IMR-90 (cell line): ENCODE results near the gene ITLN1. TPM values are rescaled to one million over a fixed set of nuclear protein-coding genes. Genes with fewer than 3 reads are reported as not detected.

Experiments used
- ATAC-seq: fragments of 200-7000 bp; cut with Tn5 transposase; 2 replicates; pipeline ENCODE4 v1.9.1; 2020; ENCODE audit warnings: low read depth, mild to moderate bottlenecking, moderate library complexity
- BruUV-seq: library from RNA; stranded (reverse); fragments of 400-500 nt; replicated peaks from 2 replicates; lab custom pipeline; 2021; lab: Mats Ljungman, UMichigan
- CTCF ChIA-PET: fragments of 300-600 bp; formaldehyde crosslinking; extraction: SDS; loops from one replicate; lab custom pipeline; 2021; ENCODE audit warnings: antibody characterized with exemption; lab: Yijun Ruan, JAX
- POLR2A ChIA-PET: fragments of 300-600 bp; sonication (Branson Sonifier 250); formaldehyde crosslinking; loops from one replicate; lab custom pipeline; 2022; ENCODE audit warnings: antibody characterized with exemption; ENCODE audit not compliant: unreplicated experiment; lab: Charles Lee
- DNase-seq: peaks from one replicate; pipeline ENCODE4 v3.0.0; 2013
- H2AFZ ChIP-seq: replicated peaks from 2 replicates; pipeline ENCODE3; 2013; ENCODE audit warnings: low read length, mild to moderate bottlenecking; ENCODE audit not compliant: poor library complexity
- H2AK5ac ChIP-seq: 2 replicates; pipeline ENCODE4 v1.6.1; 2013; ENCODE audit warnings: low read depth, low read length, inconsistent platforms
- H2AK9ac ChIP-seq: replicated peaks from 2 replicates; pipeline ENCODE3; 2013; ENCODE audit warnings: mild to moderate bottlenecking, low read depth, low read length, moderate library complexity; ENCODE audit not compliant: poor library complexity
- H2BK120ac ChIP-seq: 2 replicates; pipeline ENCODE4 v1.6.1; 2013; ENCODE audit warnings: low read depth, low read length, inconsistent platforms
- H2BK15ac ChIP-seq: 3 replicates; pipeline ENCODE4 v1.6.1; 2013; ENCODE audit warnings: low read depth, low read length, inconsistent platforms
- H2BK20ac ChIP-seq: 2 replicates; pipeline ENCODE4 v1.6.1; 2013; ENCODE audit warnings: low read depth, mild to moderate bottlenecking, inconsistent platforms, low read length, moderate library complexity
- H2BK5ac ChIP-seq: 2 replicates; pipeline ENCODE4 v1.6.1; 2013; ENCODE audit warnings: mild to moderate bottlenecking, low read depth, low read length, inconsistent platforms; ENCODE audit not compliant: poor library complexity, severe bottlenecking
- H3K14ac ChIP-seq: replicated peaks from 2 replicates; pipeline ENCODE4 v1.6.1; 2013; ENCODE audit warnings: low read depth, low read length, inconsistent platforms
- H3K18ac ChIP-seq: 2 replicates; pipeline ENCODE4 v1.6.1; 2013; ENCODE audit warnings: low read depth, low read length, control low read depth
- H3K23ac ChIP-seq: 2 replicates; pipeline ENCODE4 v1.6.1; 2013; ENCODE audit warnings: low read depth, low read length, inconsistent platforms
- H3K27ac ChIP-seq: 2 replicates; pipeline ENCODE4 v1.5.1; 2013; ENCODE audit warnings: mild to moderate bottlenecking, control low read depth, low read length; ENCODE audit not compliant: insufficient read depth
- H3K27me3 ChIP-seq: 2 replicates; pipeline ENCODE4 v1.6.1; 2013; ENCODE audit warnings: low read length; ENCODE audit not compliant: control insufficient read depth, insufficient read depth
- H3K36me3 ChIP-seq: 2 replicates; pipeline ENCODE4 v1.6.1; 2013; ENCODE audit warnings: low read length, mixed read lengths; ENCODE audit not compliant: control insufficient read depth, insufficient read depth
- H3K4ac ChIP-seq: 2 replicates; pipeline ENCODE4 v1.6.1; 2013; ENCODE audit warnings: low read depth, low read length, inconsistent platforms
- H3K4me1 ChIP-seq: 2 replicates; pipeline ENCODE4 v1.6.1; 2013; ENCODE audit warnings: low read length, mixed read lengths; ENCODE audit not compliant: control insufficient read depth, insufficient read depth
- H3K4me2 ChIP-seq: 2 replicates; pipeline ENCODE4 v1.6.1; 2013; ENCODE audit warnings: low read depth, mild to moderate bottlenecking, control low read depth, low read length, moderate library complexity
- H3K4me3 ChIP-seq: 2 replicates; pipeline ENCODE4 v1.5.1; 2013; ENCODE audit warnings: low read depth, mild to moderate bottlenecking, control low read depth, low read length, moderate library complexity; ENCODE audit not compliant: insufficient read depth
- H3K56ac ChIP-seq: 2 replicates; pipeline ENCODE4 v1.6.1; 2013; ENCODE audit warnings: low read length, inconsistent platforms; ENCODE audit not compliant: insufficient read depth; ENCODE audit errors: extremely low read depth
- H3K79me1 ChIP-seq, 2 experiments: 2 replicates each; pipeline ENCODE4 v1.6.1; 2013; ENCODE audit warnings: low read length in 2 of 2, inconsistent platforms in 1 of 2, low read depth in 1 of 2
- H3K9ac ChIP-seq: 2 replicates; pipeline ENCODE4 v1.6.1; 2013; ENCODE audit warnings: low read depth, low read length, control low read depth
- H3K9me1 ChIP-seq: 2 replicates; pipeline ENCODE4 v1.6.1; 2013; ENCODE audit warnings: low read length, inconsistent platforms; ENCODE audit not compliant: insufficient read depth
- H3K9me3 ChIP-seq: 2 replicates; pipeline ENCODE4 v1.6.1; 2013; ENCODE audit warnings: low read length; ENCODE audit not compliant: control insufficient read depth, insufficient read depth
- H4K20me1 ChIP-seq: 2 replicates; pipeline ENCODE4 v1.6.1; 2013; ENCODE audit warnings: low read length, inconsistent platforms; ENCODE audit not compliant: insufficient read depth
- H4K5ac ChIP-seq: 2 replicates; pipeline ENCODE4 v1.6.1; 2013; ENCODE audit warnings: mild to moderate bottlenecking, low read depth, low read length, control low read depth
- H4K8ac ChIP-seq, 2 experiments: 2 replicates each; pipeline ENCODE4 v1.6.1; 2013; ENCODE audit warnings: low read depth in 2 of 2, low read length in 2 of 2, control low read depth in 1 of 2, inconsistent platforms in 1 of 2
- H4K91ac ChIP-seq: 2 replicates; pipeline ENCODE4 v1.6.1; 2013; ENCODE audit warnings: low read depth, low read length, inconsistent platforms; ENCODE audit not compliant: insufficient read depth
- BHLHE40 ChIP-seq: fragments of 150-350 bp; IDR thresholded peaks from 2 replicates; pipeline ENCODE4 v1.6.1; 2016; ENCODE audit warnings: mild to moderate bottlenecking, low read depth, low read length
- CHD1 ChIP-seq: IDR thresholded peaks from 2 replicates; pipeline ENCODE4 v1.6.1; 2012; ENCODE audit warnings: low read depth, low read length, improper control_type of control experiment
- FOS ChIP-seq: fragments of 150-350 bp; IDR thresholded peaks from 2 replicates; pipeline ENCODE4 v1.6.1; 2016; ENCODE audit warnings: low read depth, low read length
- MAFK ChIP-seq: IDR thresholded peaks from 2 replicates; pipeline ENCODE4 v1.6.1; 2012; ENCODE audit warnings: low read depth, low read length, improper control_type of control experiment
- MAZ ChIP-seq: IDR thresholded peaks from 2 replicates; pipeline ENCODE4 v1.6.1; 2012; ENCODE audit warnings: low read depth, mild to moderate bottlenecking, low read length, improper control_type of control experiment, moderate library complexity, borderline replicate concordance
- MXI1 ChIP-seq: IDR thresholded peaks from 2 replicates; pipeline ENCODE4 v1.6.1; 2012; ENCODE audit warnings: low read depth, mild to moderate bottlenecking, low read length, moderate library complexity, borderline replicate concordance
- NFE2L2 ChIP-seq: fragments of 150-350 bp; IDR thresholded peaks from 2 replicates; pipeline ENCODE4 v1.6.1; 2016; ENCODE audit warnings: low read depth, mild to moderate bottlenecking, low read length
- POLR2A ChIP-seq: IDR thresholded peaks from 2 replicates; pipeline ENCODE4 v1.6.1; 2012; ENCODE audit warnings: mild to moderate bottlenecking, low read depth, low read length
- RAD21 ChIP-seq: IDR thresholded peaks from 2 replicates; pipeline ENCODE4 v1.6.1; 2012; ENCODE audit warnings: low read length, improper control_type of control experiment
- RCOR1 ChIP-seq: IDR thresholded peaks from 2 replicates; pipeline ENCODE4 v1.6.1; 2012; ENCODE audit warnings: mild to moderate bottlenecking, low read length, improper control_type of control experiment; ENCODE audit not compliant: insufficient replicate concordance
- WGBS, 2 experiments: methylation state at CpG; one replicate each; pipeline versions ENCODE4 v1.1.5 to v1.1.7; 2013; ENCODE audit warnings: missing lambda C conversion rate in 2 of 2; ENCODE audit not compliant: insufficient read length in 1 of 2; ENCODE audit errors: extremely low coverage in 2 of 2; 5-methylcytosine and 5-hydroxymethylcytosine counted together
- dilution Hi-C: fragments of 300-500 bp; cut with HindIII; formaldehyde crosslinking; loops from one replicate; pipeline ENCODE4 v1.14.3; 2018; ENCODE audit warnings: low sequenced_read_pairs; ENCODE audit not compliant: unreplicated experiment
- in situ Hi-C: fragments of 300-500 bp; cut with MboI; formaldehyde crosslinking; loops from 3 replicates; pipeline ENCODE4 v1.14.3; 2019; ENCODE audit warnings: low sequenced_read_pairs, inconsistent platforms, mixed read lengths
- intact Hi-C: fragments of 100-400 bp; cut with micrococcal nuclease; formaldehyde crosslinking; loops from 2 replicates; pipeline ENCODE4 v1.10.0; 2022
- polyA plus RNA-seq, 3 experiments: library from polyadenylated mRNA; depleted of rRNA; stranded (reverse); fragments of >200 nt; gene quantifications; 2 replicates each; pipeline ENCODE4 v1.2.3, GENCODE V29; 2012; ENCODE audit warnings: low replicate concordance in 1 of 3
- total RNA-seq: library from RNA; depleted of rRNA; stranded (reverse); fragments of >200 nt; gene quantifications from 2 replicates; pipeline ENCODE4 v1.2.3, GENCODE V29; 2012
- TF ChIP-seq, protein P1 (sequence below): fragments of 150-350 bp; IDR thresholded peaks from 2 replicates; pipeline ENCODE4 v1.6.1; 2017; ENCODE audit warnings: mild to moderate bottlenecking, antibody characterized with exemption, low read length, low read depth

The ITLN1 gene
- total and polyA plus RNA-seq, 2 of the 4 experiments (the other 2 are of a cell fraction) = not detected

DNA sequence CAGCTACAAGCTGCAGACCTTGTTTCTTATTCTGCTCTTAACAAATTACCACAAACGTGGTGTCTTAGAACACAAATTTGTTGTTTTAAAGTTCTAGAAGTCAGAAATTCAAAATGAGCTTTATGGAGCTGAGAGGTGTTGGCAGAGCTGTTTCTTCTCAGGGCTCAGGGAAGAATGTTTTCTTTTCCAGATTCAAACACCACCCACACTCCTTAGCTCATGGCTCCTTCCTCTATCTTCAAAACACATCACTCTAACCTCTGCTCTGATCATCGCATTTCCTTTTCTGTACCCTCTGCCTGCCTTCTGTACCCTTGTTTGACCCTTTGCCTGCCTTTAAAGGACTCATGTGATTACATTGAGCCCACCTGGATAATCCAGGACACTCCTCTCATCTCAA, 26.9 kb upstream of the ITLN1 start:
- no TSS peak for BruUV-seq
- intact Hi-C loops = no loop called here
- POLR2A ChIA-PET = no interaction called here

More for the DNA sequence above, 26.9 kb upstream of the ITLN1 start:
- Histone ChIP-seq H4K5ac (no peak overlapping the region), H3K9ac (no peak overlapping the region), H2AK5ac (no peak overlapping the region), H4K8ac (no peak overlapping the region), H3K14ac (no peak overlapping the region), H3K56ac (no peak overlapping the region), H4K20me1 (no peaks in the 10 kb centered on the region), H2BK120ac (no peak overlapping the region), H3K27me3 (no peaks in the 10 kb centered on the region; the same call in 1 of the 2 replicates), H2BK15ac (no peak overlapping the region), H3K27ac (no peak overlapping the region), H3K4me2 (no peak overlapping the region), H3K23ac (no peak overlapping the region), H4K91ac (no peak overlapping the region), H2BK5ac (no peak overlapping the region), H3K79me1 (no peaks in the 10 kb centered on the region), H3K4ac (no peak overlapping the region), H3K4me3 (no peak overlapping the region), H3K9me3 (no peaks in the 10 kb centered on the region), H2AFZ (no peak overlapping the region), H3K4me1 (no peaks in the 10 kb centered on the region), H2BK20ac (no peak overlapping the region), H3K18ac (no peak overlapping the region), H2AK9ac (no peak overlapping the region), H3K9me1 (no peaks in the 10 kb centered on the region), H3K36me3 (no peaks in the 10 kb centered on the region)
- CTCF ChIA-PET = interaction anchor here (0.6 kb wide), 1 partner anchor 54 kb away, joined by 10 read pairs; no protein-coding TSS in a partner anchor
- dilution Hi-C loops = no loop called here
- ATAC-seq (no peak), DNase-seq (no peak)
- WGBS, 2 experiments = 20% methylated on average over 1 of the region's 2 CpGs; no CpG with 5 or more reads in 1 of the 2 experiments
- TF ChIP-seq MAFK (no peak), BHLHE40 (no peak), RAD21 (no peak), RCOR1 (no peak), MXI1 (no peak), FOS (no peak), MAZ (no peak), NFE2L2 (no peak), CHD1 (no peak), POLR2A (no peak)
- TF ChIP-seq, protein P1, sequence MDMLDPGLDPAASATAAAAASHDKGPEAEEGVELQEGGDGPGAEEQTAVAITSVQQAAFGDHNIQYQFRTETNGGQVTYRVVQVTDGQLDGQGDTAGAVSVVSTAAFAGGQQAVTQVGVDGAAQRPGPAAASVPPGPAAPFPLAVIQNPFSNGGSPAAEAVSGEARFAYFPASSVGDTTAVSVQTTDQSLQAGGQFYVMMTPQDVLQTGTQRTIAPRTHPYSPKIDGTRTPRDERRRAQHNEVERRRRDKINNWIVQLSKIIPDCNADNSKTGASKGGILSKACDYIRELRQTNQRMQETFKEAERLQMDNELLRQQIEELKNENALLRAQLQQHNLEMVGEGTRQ = no peak
- in situ Hi-C loops = no loop called here
